GM23338 (cell line): Measurements from ENCODE around the gene SLC8A1. TPM values are rescaled to one million over a fixed set of nuclear protein-coding genes. Genes with fewer than 3 reads are reported as not detected.

Experiments used
- ATAC-seq: fragments of 200-7000 bp; cut with Tn5 transposase; 3 replicates; pipeline ENCODE4 v1.9.1; 2020
- DNase-seq: peaks from one replicate; pipeline ENCODE4 v3.0.0-alpha.2; 2015; ENCODE audit warnings: low spot score
- H2AFZ ChIP-seq: fragments of 200-600 bp; sonication (generic); 2 replicates; pipeline ENCODE4 v1.8.0; 2016; ENCODE audit warnings: antibody characterized with exemption, mild to moderate bottlenecking, moderate library complexity
- H3F3A ChIP-seq: fragments of 200-600 bp; sonication (generic); replicated peaks from 2 replicates; pipeline ENCODE4 v1.8.0; 2017; ENCODE audit warnings: antibody characterized with exemption, mixed run types, low read depth
- H3K27ac ChIP-seq: fragments of 200-600 bp; sonication (generic); 2 replicates; pipeline ENCODE4 v1.6.1; 2016; ENCODE audit warnings: low read depth
- H3K27me3 ChIP-seq: fragments of 200-600 bp; sonication (generic); 2 replicates; pipeline ENCODE4 v1.8.0; 2016; ENCODE audit warnings: mild to moderate bottlenecking, mixed run types, moderate library complexity; ENCODE audit not compliant: insufficient read depth
- H3K36me3 ChIP-seq: fragments of 200-600 bp; sonication (generic); 2 replicates; pipeline ENCODE4 v1.8.0; 2016; ENCODE audit warnings: mild to moderate bottlenecking; ENCODE audit not compliant: insufficient read depth
- H3K4me1 ChIP-seq: fragments of 200-600 bp; sonication (generic); 2 replicates; pipeline ENCODE4 v1.8.0; 2016; ENCODE audit warnings: mild to moderate bottlenecking, moderate library complexity; ENCODE audit not compliant: insufficient read depth
- H3K4me2 ChIP-seq: fragments of 200-600 bp; sonication (generic); 2 replicates; pipeline ENCODE4 v1.7.1; 2017; ENCODE audit warnings: mixed run types
- H3K4me3 ChIP-seq: fragments of 200-600 bp; sonication (generic); 2 replicates; pipeline ENCODE4 v1.6.1; 2016; ENCODE audit warnings: mixed run types
- H3K79me2 ChIP-seq: fragments of 200-600 bp; sonication (generic); replicated peaks from 2 replicates; pipeline ENCODE4 v1.8.0; 2017; ENCODE audit warnings: mild to moderate bottlenecking; ENCODE audit not compliant: insufficient read depth
- H3K9me2 ChIP-seq: fragments of 200-600 bp; sonication (generic); 2 replicates; pipeline ENCODE4 v1.8.0; 2017; ENCODE audit not compliant: insufficient read depth
- H4K20me1 ChIP-seq: fragments of 200-600 bp; sonication (generic); replicated peaks from 2 replicates; pipeline ENCODE4 v1.8.0; 2017; ENCODE audit warnings: mild to moderate bottlenecking; ENCODE audit not compliant: insufficient read depth
- H3K27ac Mint-ChIP-seq: 2 replicates; pipeline ENCODE4 v1.8.0; 2020; ENCODE audit warnings: inconsistent platforms, mild to moderate bottlenecking, moderate library complexity, mixed read lengths
- H3K27me3 Mint-ChIP-seq: 3 replicates; pipeline ENCODE4 v1.8.0; 2022; ENCODE audit warnings: low read depth, mild to moderate bottlenecking, moderate library complexity, mixed read lengths, inconsistent platforms; ENCODE audit not compliant: insufficient read depth, poor library complexity
- H3K36me3 Mint-ChIP-seq: 3 replicates; pipeline ENCODE4 v1.8.0; 2021; ENCODE audit warnings: low read depth, mild to moderate bottlenecking, inconsistent platforms, moderate library complexity, mixed read lengths
- H3K4me1 Mint-ChIP-seq: 3 replicates; pipeline ENCODE4 v1.8.0; 2020; ENCODE audit warnings: mild to moderate bottlenecking, inconsistent platforms, mixed read lengths
- H3K4me3 Mint-ChIP-seq: 3 replicates; pipeline ENCODE4 v1.8.0; 2021; ENCODE audit warnings: moderate library complexity, mild to moderate bottlenecking, inconsistent platforms, mixed read lengths
- H3K9me3 Mint-ChIP-seq: 3 replicates; pipeline ENCODE4 v1.8.0; 2020; ENCODE audit warnings: moderate library complexity, mild to moderate bottlenecking, inconsistent platforms, mixed read lengths
- CREB1 ChIP-seq: fragments of 250-450 bp; sonication (Bioruptor Pico); IDR thresholded peaks from 2 replicates; pipeline ENCODE4 v1.5.0; 2020; ENCODE audit warnings: low read depth, mild to moderate bottlenecking, moderate library complexity
- EZH2phosphoT487 ChIP-seq: fragments of 200-600 bp; sonication (generic); IDR thresholded peaks from one replicate; pipeline ENCODE4 v1.8.1; 2018; ENCODE audit warnings: antibody characterized with exemption; ENCODE audit not compliant: unreplicated experiment
- ZNF114 ChIP-seq: fragments of 250-450 bp; sonication (Bioruptor Pico); IDR thresholded peaks from 2 replicates; pipeline ENCODE4 v1.5.0; 2020; ENCODE audit warnings: mild to moderate bottlenecking, moderate library complexity
- ZNF331 ChIP-seq: fragments of 250-450 bp; sonication (Bioruptor Pico); IDR thresholded peaks from 2 replicates; pipeline ENCODE4 v1.5.0; 2020; ENCODE audit warnings: low read depth, mild to moderate bottlenecking, moderate library complexity
- polyA plus RNA-seq: library from polyadenylated mRNA; unstranded; fragments of >200 nt; fragmentation: Nextera tagmentation; extraction: Ambion mirVana; gene quantifications from 2 replicates; pipeline ENCODE4 v1.2.1, GENCODE V29; 2016
- total RNA-seq: library from RNA; depleted of rRNA; stranded (reverse); fragments of >200 nt; shearing (Covaris generic); gene quantifications from 2 replicates; pipeline ENCODE4 v1.2.3, GENCODE V29; 2014
- TF ChIP-seq, protein P1 (sequence below): fragments of 250-450 bp; sonication (Bioruptor Pico); IDR thresholded peaks from 2 replicates; pipeline ENCODE4 v1.5.0; 2020; ENCODE audit warnings: mild to moderate bottlenecking, moderate library complexity

SLC8A1 gene
- total and polyA plus RNA-seq, 2 experiments from 2014 or later: 2.5 to 3.3 TPM

DNA sequence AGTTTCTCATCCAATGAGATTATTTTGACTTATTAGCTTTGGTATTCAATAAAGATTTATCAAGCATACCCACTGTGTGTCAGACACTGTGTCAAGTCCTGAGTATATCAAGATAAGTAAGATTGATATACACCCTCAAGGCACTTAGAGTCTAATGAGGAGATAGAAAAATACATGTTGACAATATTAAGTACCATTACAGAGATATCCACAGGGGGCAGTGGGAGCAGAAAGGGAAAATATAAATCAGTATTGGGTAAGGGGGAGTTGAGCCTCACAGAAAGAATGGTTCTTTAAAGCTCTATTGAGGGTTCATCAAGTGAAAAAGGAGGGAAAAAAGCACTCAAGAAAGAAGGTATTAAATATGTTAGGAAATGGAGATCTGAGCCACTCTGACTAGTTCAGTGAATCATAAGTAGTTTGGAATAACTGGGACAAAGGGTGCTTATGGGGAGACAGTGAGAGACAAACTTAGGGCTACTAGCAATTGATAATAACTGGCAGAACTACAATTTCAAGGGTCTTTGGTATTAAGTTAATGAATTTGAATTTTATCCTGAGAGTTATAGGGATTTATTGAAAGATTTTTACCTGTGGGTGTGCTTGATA is 45.5 kb upstream of the SLC8A1 start (continued):
- TF ChIP-seq, protein P1, sequence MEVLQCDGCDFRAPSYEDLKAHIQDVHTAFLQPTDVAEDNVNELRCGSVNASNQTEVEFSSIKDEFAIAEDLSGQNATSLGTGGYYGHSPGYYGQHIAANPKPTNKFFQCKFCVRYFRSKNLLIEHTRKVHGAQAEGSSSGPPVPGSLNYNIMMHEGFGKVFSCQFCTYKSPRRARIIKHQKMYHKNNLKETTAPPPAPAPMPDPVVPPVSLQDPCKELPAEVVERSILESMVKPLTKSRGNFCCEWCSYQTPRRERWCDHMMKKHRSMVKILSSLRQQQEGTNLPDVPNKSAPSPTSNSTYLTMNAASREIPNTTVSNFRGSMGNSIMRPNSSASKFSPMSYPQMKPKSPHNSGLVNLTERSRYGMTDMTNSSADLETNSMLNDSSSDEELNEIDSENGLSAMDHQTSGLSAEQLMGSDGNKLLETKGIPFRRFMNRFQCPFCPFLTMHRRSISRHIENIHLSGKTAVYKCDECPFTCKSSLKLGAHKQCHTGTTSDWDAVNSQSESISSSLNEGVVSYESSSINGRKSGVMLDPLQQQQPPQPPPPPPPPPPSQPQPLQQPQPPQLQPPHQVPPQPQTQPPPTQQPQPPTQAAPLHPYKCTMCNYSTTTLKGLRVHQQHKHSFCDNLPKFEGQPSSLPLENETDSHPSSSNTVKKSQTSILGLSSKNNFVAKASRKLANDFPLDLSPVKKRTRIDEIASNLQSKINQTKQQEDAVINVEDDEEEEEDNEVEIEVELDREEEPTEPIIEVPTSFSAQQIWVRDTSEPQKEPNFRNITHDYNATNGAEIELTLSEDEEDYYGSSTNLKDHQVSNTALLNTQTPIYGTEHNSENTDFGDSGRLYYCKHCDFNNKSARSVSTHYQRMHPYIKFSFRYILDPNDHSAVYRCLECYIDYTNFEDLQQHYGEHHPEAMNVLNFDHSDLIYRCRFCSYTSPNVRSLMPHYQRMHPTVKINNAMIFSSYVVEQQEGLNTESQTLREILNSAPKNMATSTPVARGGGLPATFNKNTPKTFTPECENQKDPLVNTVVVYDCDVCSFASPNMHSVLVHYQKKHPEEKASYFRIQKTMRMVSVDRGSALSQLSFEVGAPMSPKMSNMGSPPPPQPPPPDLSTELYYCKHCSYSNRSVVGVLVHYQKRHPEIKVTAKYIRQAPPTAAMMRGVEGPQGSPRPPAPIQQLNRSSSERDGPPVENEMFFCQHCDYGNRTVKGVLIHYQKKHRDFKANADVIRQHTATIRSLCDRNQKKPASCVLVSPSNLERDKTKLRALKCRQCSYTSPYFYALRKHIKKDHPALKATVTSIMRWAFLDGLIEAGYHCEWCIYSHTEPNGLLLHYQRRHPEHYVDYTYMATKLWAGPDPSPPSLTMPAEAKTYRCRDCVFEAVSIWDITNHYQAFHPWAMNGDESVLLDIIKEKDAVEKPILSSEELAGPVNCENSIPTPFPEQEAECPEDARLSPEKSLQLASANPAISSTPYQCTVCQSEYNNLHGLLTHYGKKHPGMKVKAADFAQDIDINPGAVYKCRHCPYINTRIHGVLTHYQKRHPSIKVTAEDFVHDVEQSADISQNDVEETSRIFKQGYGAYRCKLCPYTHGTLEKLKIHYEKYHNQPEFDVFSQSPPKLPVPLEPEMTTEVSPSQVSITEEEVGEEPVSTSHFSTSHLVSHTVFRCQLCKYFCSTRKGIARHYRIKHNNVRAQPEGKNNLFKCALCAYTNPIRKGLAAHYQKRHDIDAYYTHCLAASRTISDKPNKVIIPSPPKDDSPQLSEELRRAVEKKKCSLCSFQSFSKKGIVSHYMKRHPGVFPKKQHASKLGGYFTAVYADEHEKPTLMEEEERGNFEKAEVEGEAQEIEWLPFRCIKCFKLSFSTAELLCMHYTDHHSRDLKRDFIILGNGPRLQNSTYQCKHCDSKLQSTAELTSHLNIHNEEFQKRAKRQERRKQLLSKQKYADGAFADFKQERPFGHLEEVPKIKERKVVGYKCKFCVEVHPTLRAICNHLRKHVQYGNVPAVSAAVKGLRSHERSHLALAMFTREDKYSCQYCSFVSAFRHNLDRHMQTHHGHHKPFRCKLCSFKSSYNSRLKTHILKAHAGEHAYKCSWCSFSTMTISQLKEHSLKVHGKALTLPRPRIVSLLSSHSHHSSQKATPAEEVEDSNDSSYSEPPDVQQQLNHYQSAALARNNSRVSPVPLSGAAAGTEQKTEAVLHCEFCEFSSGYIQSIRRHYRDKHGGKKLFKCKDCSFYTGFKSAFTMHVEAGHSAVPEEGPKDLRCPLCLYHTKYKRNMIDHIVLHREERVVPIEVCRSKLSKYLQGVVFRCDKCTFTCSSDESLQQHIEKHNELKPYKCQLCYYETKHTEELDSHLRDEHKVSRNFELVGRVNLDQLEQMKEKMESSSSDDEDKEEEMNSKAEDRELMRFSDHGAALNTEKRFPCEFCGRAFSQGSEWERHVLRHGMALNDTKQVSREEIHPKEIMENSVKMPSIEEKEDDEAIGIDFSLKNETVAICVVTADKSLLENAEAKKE (CRISPR knock-in tag): no peak

DNA sequence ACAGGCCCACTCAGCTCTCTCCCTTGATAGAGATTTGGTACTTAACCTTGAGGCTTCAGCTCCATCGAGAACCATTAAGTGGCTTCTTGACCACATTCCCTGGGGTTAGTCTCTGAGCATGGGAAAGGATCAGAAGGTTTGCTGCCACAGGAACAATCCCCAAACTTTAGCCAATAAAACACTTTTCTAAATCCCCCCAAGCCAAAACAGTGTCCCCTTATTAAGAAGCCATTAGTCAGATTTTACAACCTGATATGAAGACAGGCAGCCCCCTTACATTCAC is 37.7 kb upstream of the SLC8A1 start:
- no peak for DNase-seq
- no peak overlapping the region for H3K4me2 ChIP-seq
- no peak for ATAC-seq
- H3K9me2 ChIP-seq: no peaks in the 10 kb centered on the region
- H4K20me1 ChIP-seq: no peaks in the 10 kb centered on the region
- Mint-ChIP-seq H3K36me3 (no peaks in the 10 kb centered on the region; the same call in 2 of the 3 replicates), H3K4me1 (peaks cover 5% of the 10 kb centered on the region; the same call in 1 of the 3 replicates), H3K4me3 (no peak overlapping the region), H3K9me3 (peaks cover 3% of the 10 kb centered on the region; the same call in 1 of the 3 replicates), H3K27me3 (peaks cover 2% of the 10 kb centered on the region), H3K27ac (no peak overlapping the region)
- H3K36me3 ChIP-seq: no peaks in the 10 kb centered on the region
- no peaks in the 10 kb centered on the region for H3K4me1 ChIP-seq
- H3F3A ChIP-seq: no peaks in the 10 kb centered on the region
- H3K79me2 ChIP-seq: no peaks in the 10 kb centered on the region
- H3K27me3 ChIP-seq: no peaks in the 10 kb centered on the region
- no peak overlapping the region for H3K27ac ChIP-seq
- no peak overlapping the region for H3K4me3 ChIP-seq
- no peak for TF ChIP-seq CREB1
- H2AFZ ChIP-seq: no peak overlapping the region

DNA sequence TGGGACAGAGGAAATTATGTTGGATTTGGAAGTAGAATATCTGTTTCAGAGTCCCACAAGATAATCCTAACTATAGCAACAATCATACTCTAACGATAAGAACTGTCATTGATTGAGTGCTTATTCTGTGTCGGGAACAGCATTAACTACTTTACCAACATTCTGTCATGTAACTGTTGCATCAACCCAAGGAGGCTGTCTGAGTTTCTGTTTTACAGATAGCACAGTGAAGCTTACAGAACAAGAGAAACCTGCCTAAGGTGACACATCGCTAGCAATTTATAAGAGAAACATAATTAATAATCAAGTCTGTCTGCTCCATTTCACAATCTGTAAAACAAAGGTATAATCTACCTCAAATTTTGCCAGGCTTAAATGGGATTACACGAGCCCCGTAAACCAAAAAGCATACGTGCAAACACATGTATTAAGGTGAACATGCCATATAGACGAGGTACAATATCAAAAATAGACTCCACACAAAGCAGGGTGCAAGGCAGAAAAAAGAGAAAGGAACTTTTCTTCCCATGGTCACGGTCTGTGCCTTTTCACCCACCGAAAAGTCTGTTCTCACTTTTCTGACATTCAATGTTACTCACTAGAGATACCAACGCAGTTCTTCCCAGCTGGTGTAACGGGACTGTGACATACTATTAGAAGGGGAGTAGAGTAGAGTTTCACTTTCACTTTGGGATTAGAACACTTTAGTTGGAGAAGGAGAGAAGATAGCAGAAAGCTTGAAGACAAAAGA is 37.2 kb upstream of the SLC8A1 start:
- Mint-ChIP-seq H3K27ac (no peak overlapping the region), H3K27me3 (peaks cover 2% of the 10 kb centered on the region), H3K36me3 (no peaks in the 10 kb centered on the region; the same call in 2 of the 3 replicates), H3K9me3 (peaks cover 3% of the 10 kb centered on the region; the same call in 2 of the 3 replicates), H3K4me3 (no peak overlapping the region), H3K4me1 (peaks cover 5% of the 10 kb centered on the region; the same call in 2 of the 3 replicates)
- Histone ChIP-seq H3F3A (no peaks in the 10 kb centered on the region), H3K27ac (no peak overlapping the region), H2AFZ (no peak overlapping the region), H3K79me2 (no peaks in the 10 kb centered on the region), H3K4me3 (no peak overlapping the region), H4K20me1 (no peaks in the 10 kb centered on the region), H3K27me3 (no peaks in the 10 kb centered on the region), H3K9me2 (no peaks in the 10 kb centered on the region), H3K4me2 (no peak overlapping the region), H3K4me1 (no peaks in the 10 kb centered on the region), H3K36me3 (no peaks in the 10 kb centered on the region)
- TF ChIP-seq ZNF331 (CRISPR knock-in tag) (no peak), CREB1 (no peak), ZNF114 (CRISPR knock-in tag) (no peak), EZH2phosphoT487 (no peak)
- DNase-seq (no peak), ATAC-seq (no peak)
